ENCODE results near the gene CKAP5.

DNA sequence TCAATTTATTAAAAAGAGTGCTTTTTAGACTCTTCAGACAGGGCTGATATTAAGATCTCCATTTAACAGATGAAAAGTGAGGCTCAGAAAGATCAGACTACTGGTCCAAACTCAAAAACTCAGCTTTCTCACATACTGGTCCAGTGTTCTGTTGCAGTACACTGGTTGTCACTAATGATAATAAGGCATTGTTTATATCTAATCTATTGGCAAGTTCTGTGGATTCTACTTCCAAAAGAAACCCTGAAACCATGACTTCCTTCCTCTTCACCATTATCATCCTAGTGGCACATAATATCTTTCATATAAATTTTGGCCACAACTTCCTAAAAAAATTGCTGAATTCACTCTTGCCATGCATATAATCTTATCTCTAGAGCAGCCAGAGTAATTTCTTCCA is 90.1 kb downstream of the CKAP5 start:
- TF ChIP-seq, protein P1, sequence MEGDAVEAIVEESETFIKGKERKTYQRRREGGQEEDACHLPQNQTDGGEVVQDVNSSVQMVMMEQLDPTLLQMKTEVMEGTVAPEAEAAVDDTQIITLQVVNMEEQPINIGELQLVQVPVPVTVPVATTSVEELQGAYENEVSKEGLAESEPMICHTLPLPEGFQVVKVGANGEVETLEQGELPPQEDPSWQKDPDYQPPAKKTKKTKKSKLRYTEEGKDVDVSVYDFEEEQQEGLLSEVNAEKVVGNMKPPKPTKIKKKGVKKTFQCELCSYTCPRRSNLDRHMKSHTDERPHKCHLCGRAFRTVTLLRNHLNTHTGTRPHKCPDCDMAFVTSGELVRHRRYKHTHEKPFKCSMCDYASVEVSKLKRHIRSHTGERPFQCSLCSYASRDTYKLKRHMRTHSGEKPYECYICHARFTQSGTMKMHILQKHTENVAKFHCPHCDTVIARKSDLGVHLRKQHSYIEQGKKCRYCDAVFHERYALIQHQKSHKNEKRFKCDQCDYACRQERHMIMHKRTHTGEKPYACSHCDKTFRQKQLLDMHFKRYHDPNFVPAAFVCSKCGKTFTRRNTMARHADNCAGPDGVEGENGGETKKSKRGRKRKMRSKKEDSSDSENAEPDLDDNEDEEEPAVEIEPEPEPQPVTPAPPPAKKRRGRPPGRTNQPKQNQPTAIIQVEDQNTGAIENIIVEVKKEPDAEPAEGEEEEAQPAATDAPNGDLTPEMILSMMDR (conservative IDR thresholded peaks at IDR 0.05; ENCODE audit: low read length): no peak
- no peak for TF ChIP-seq EZH2phosphoT487 (IDR thresholded peaks at IDR 0.05; ENCODE audit: borderline replicate concordance, low read depth, low read length)
